HCT116 (cell line): ENCODE data around the gene LINGO4. TPM values are rescaled to one million over a fixed set of nuclear protein-coding genes. Genes with fewer than 3 reads are reported as not detected.

Source experiments
- ATAC-seq: fragments of 200-7000 bp; cut with Tn5 transposase; 2 replicates; pipeline ENCODE4 v1.9.1; 2020; ENCODE audit warnings: mild to moderate bottlenecking, moderate library complexity
- BruUV-seq: library from RNA; stranded (reverse); fragments of 400-500 nt; replicated peaks from 2 replicates; lab custom pipeline; 2021; lab: Mats Ljungman, UMichigan
- CTCF ChIA-PET: fragments of 300-600 bp; sonication (Branson Sonifier 250); formaldehyde crosslinking; loops from one replicate; lab custom pipeline; 2021; ENCODE audit warnings: antibody characterized with exemption; lab: Charles Lee
- POLR2A ChIA-PET: fragments of 300-600, 350-600 bp; sonication (Branson Sonifier 250); formaldehyde crosslinking; loops from one replicate; lab custom pipeline; 2021; ENCODE audit warnings: antibody characterized with exemption; lab: Charles Lee
- RAD21 ChIA-PET, 2 experiments: fragments of 300-600 bp; sonication (Branson Sonifier 250); formaldehyde crosslinking; loops; one replicate each; lab custom pipeline; 2023; ENCODE audit warnings: low total read pairs in 2 of 2; ENCODE audit not compliant: uncharacterized antibody in 2 of 2, unreplicated experiment in 2 of 2, low non-redundant PET in 1 of 2; lab: Charles Lee
- DNase-seq: peaks from one replicate; pipeline ENCODE4 v3.0.0-alpha.2; 2010; ENCODE audit warnings: low read depth, low spot score
- H2AFZ ChIP-seq: fragments of 200-600 bp; shearing (Covaris generic), sonication (generic); 2 replicates; pipeline ENCODE4 v1.6.1; 2017; ENCODE audit warnings: low read depth, mixed run types, mixed read lengths, antibody characterized with exemption, low read length; ENCODE audit not compliant: poor library complexity, severe bottlenecking
- H3K27ac ChIP-seq: 2 replicates; pipeline ENCODE4 v1.5.1; 2012; ENCODE audit warnings: low read depth, low read length
- H3K27me3 ChIP-seq: fragments of 200-600 bp; sonication (generic); 2 replicates; pipeline ENCODE4 v1.6.1; 2016; ENCODE audit warnings: mixed run types, low read length, mixed read lengths; ENCODE audit not compliant: insufficient read depth
- H3K36me3 ChIP-seq, 2 experiments: fragments of 200-500 bp in 1 of 2; fragments of 200-600 bp in 1 of 2; sonication (Bioruptor generic) in 1 of 2; sonication (generic) in 1 of 2; 2 replicates each; pipeline versions ENCODE4 v1.5.1 to v1.6.1; 2014 to 2016; ENCODE audit warnings: low read length in 2 of 2, inconsistent platforms in 1 of 2, mixed read lengths in 1 of 2, mixed run types in 1 of 2; ENCODE audit not compliant: insufficient read depth in 2 of 2, control insufficient read depth in 1 of 2
- H3K4me1 ChIP-seq, 2 experiments: fragments of 200-600 bp in 1 of 2; sonication (generic) in 1 of 2; 2 replicates each; pipeline versions ENCODE4 v1.5.1 to v1.6.1; 2012 to 2017; ENCODE audit warnings: low read length in 2 of 2, inconsistent platforms in 1 of 2, mild to moderate bottlenecking in 1 of 2, mixed read lengths in 1 of 2, mixed run types in 1 of 2, moderate library complexity in 1 of 2; ENCODE audit not compliant: insufficient read depth in 2 of 2, control insufficient read depth in 1 of 2
- H3K4me2 ChIP-seq: fragments of 200-600 bp; sonication (generic); 2 replicates; pipeline ENCODE4 v1.6.1; 2017; ENCODE audit warnings: mixed run types, low read length, mixed read lengths
- H3K4me3 ChIP-seq, 2 experiments: fragments of 200-600 bp in 1 of 2; sonication (generic) in 1 of 2; replicated peaks in 1 of 2; 2 replicates each; pipeline ENCODE4 v1.5.1; 2011 to 2016; ENCODE audit warnings: low read length in 2 of 2, control low read depth in 1 of 2, low read depth in 1 of 2, mild to moderate bottlenecking in 1 of 2, mixed read lengths in 1 of 2, mixed run types in 1 of 2
- H3K79me2 ChIP-seq: fragments of 200-600 bp; sonication (generic); 2 replicates; pipeline ENCODE4 v1.6.1; 2017; ENCODE audit warnings: mild to moderate bottlenecking, mixed run types, low read length, moderate library complexity, mixed read lengths; ENCODE audit not compliant: insufficient read depth
- H3K9ac ChIP-seq: fragments of 200-600 bp; sonication (generic); 2 replicates; pipeline ENCODE4 v1.6.1; 2016; ENCODE audit warnings: low read length, mixed read lengths
- H3K9me2 ChIP-seq: fragments of 200-600 bp; sonication (generic), shearing (Covaris generic); 2 replicates; pipeline ENCODE4 v1.6.1; 2017; ENCODE audit warnings: mixed run types, mild to moderate bottlenecking, moderate library complexity; ENCODE audit not compliant: insufficient read depth
- H3K9me3 ChIP-seq, 2 experiments: fragments of 200-500 bp in 1 of 2; fragments of 200-600 bp in 1 of 2; sonication (Bioruptor generic) in 1 of 2; sonication (generic) in 1 of 2; 2 replicates each; pipeline ENCODE4 v1.6.1; 2014 to 2017; ENCODE audit warnings: low read length in 2 of 2, mixed read lengths in 2 of 2, inconsistent platforms in 1 of 2, low read depth in 1 of 2, mild to moderate bottlenecking in 1 of 2, mixed run types in 1 of 2, moderate library complexity in 1 of 2; ENCODE audit not compliant: control insufficient read depth in 1 of 2, insufficient read depth in 1 of 2
- H4K20me1 ChIP-seq: fragments of 200-600 bp; sonication (generic), shearing (Covaris generic); 2 replicates; pipeline ENCODE4 v1.6.1; 2017; ENCODE audit warnings: mixed run types, mild to moderate bottlenecking, moderate library complexity; ENCODE audit not compliant: insufficient read depth
- ATF3 ChIP-seq: IDR thresholded peaks from 2 replicates; pipeline ENCODE4 v1.6.1; 2012
- EGR1 ChIP-seq: IDR thresholded peaks from 2 replicates; pipeline ENCODE4 v1.6.1; 2012; ENCODE audit warnings: low read depth
- MAX ChIP-seq: IDR thresholded peaks from 2 replicates; pipeline ENCODE4 v1.6.1; 2012
- POLR2A ChIP-seq: IDR thresholded peaks from 2 replicates; pipeline ENCODE4 v1.7.0; 2011; ENCODE audit warnings: borderline replicate concordance; ENCODE audit not compliant: insufficient read depth, insufficient read length; ENCODE audit errors: extremely low read depth
- REST ChIP-seq: IDR thresholded peaks from 2 replicates; pipeline ENCODE4 v1.6.1; 2012; ENCODE audit warnings: low read depth
- SIN3A ChIP-seq: IDR thresholded peaks from 2 replicates; pipeline ENCODE4 v1.6.1; 2012; ENCODE audit warnings: low read depth
- SRF ChIP-seq: IDR thresholded peaks from 2 replicates; pipeline ENCODE4 v1.6.1; 2012; ENCODE audit warnings: low read depth
- TCF7L2 ChIP-seq: IDR thresholded peaks from 2 replicates; pipeline ENCODE4 v1.7.0; 2011; ENCODE audit warnings: borderline replicate concordance, inconsistent platforms; ENCODE audit not compliant: insufficient read depth, insufficient read length; ENCODE audit errors: extremely low read depth
- YY1 ChIP-seq: IDR thresholded peaks from 2 replicates; pipeline ENCODE4 v1.6.1; 2011; ENCODE audit warnings: low read length, low read depth, moderate library complexity, mild to moderate bottlenecking; ENCODE audit not compliant: insufficient replicate concordance; ENCODE audit errors: extremely low read depth
- ZBTB33 ChIP-seq: IDR thresholded peaks from 2 replicates; pipeline ENCODE4 v1.6.1; 2011; ENCODE audit warnings: mild to moderate bottlenecking, low read length, moderate library complexity; ENCODE audit not compliant: insufficient replicate concordance; ENCODE audit errors: extremely low read depth
- intact Hi-C: fragments of 100-400 bp; cut with micrococcal nuclease; formaldehyde crosslinking; loops from 2 replicates; pipeline ENCODE4 v1.10.0; 2022
- total RNA-seq: library from RNA; stranded (reverse); gene quantifications from one replicate; pipeline ENCODE4 v1.2.1, GENCODE V29; 2021; ENCODE audit not compliant: unreplicated experiment

Gene LINGO4
- total RNA-seq, 1 experiment from 2014 or later = not detected

GRCh38 chr1:151815716-151816327 is 10.6 kb upstream of the LINGO4 start:
- H3K4me2 ChIP-seq = no peak overlapping the region
- H3K4me1 ChIP-seq = no peaks in the 10 kb centered on the region; a peak in 1 of 4 replicates
- H3K27me3 ChIP-seq = no peaks in the 10 kb centered on the region
- no peaks in the 10 kb centered on the region for H3K9me3 ChIP-seq
- RAD21 ChIA-PET = no interaction called here
- CTCF ChIA-PET = no interaction called here
- no peak overlapping the region for H2AFZ ChIP-seq
- intact Hi-C loops = no loop called here
- H3K36me3 ChIP-seq = no peaks in the 10 kb centered on the region
- no TSS peak for BruUV-seq
- H3K9me2 ChIP-seq = no peaks in the 10 kb centered on the region
- no peak overlapping the region for H3K9ac ChIP-seq
- DNase-seq (no peak), ATAC-seq (no peak)
- no peaks in the 10 kb centered on the region for H3K79me2 ChIP-seq
- TF ChIP-seq ATF3 (no peak), POLR2A (no peak), TCF7L2 (no peak), EGR1 (no peak), SRF (no peak), MAX (no peak), ZBTB33 (no peak), SIN3A (no peak), REST (no peak), YY1 (no peak)
- H4K20me1 ChIP-seq = no peaks in the 10 kb centered on the region
- POLR2A ChIA-PET = no interaction called here
- H3K27ac ChIP-seq = no peak overlapping the region
- H3K4me3 ChIP-seq = no peak overlapping the region
